A673 (cell line): ENCODE results near the gene EMILIN2. TPM values are rescaled to one million over a fixed set of nuclear protein-coding genes. Genes with fewer than 3 reads are reported as not detected.
"Not testable (repeated sequence)": the region's sequence is repeated elsewhere in the genome, so short reads cannot be mapped to it uniquely, and the experiment has no call there.

Experiments
- BruUV-seq: library from RNA; stranded (reverse); fragments of 400-500 nt; replicated peaks from 2 replicates; lab custom pipeline; 2021; lab: Mats Ljungman, UMichigan
- CTCF ChIA-PET: fragments of 300-600 bp; sonication (Branson Sonifier 250); formaldehyde crosslinking; loops from one replicate; lab custom pipeline; 2022; ENCODE audit warnings: antibody characterized with exemption; lab: Charles Lee
- POLR2A ChIA-PET: fragments of 300-600 bp; sonication (Branson Sonifier 250); formaldehyde crosslinking; loops from one replicate; lab custom pipeline; 2022; ENCODE audit warnings: antibody characterized with exemption; ENCODE audit not compliant: low non-redundant PET; lab: Charles Lee
- DNase-seq: peaks from one replicate; pipeline ENCODE4 v3.0.0-alpha.2; 2015; ENCODE audit warnings: low spot score
- H3K27ac ChIP-seq: fragments of 200-600 bp; sonication (generic); 2 replicates; pipeline ENCODE4 v1.5.1; 2016; ENCODE audit warnings: mixed run types, low read depth, mild to moderate bottlenecking, mixed read lengths, antibody characterized with exemption, low read length; ENCODE audit not compliant: poor library complexity, severe bottlenecking
- H3K27me3 ChIP-seq: fragments of 200-600 bp; sonication (generic); replicated peaks from 2 replicates; pipeline ENCODE4 v1.6.1; 2017; ENCODE audit warnings: mixed run types, low read depth, mild to moderate bottlenecking, mixed read lengths, antibody characterized with exemption, low read length; ENCODE audit not compliant: insufficient read depth, poor library complexity
- H3K36me3 ChIP-seq: fragments of 200-600 bp; sonication (generic); 2 replicates; pipeline ENCODE4 v1.6.1; 2016; ENCODE audit warnings: mixed run types, mild to moderate bottlenecking, mixed read lengths, antibody characterized with exemption, low read length; ENCODE audit not compliant: insufficient read depth, poor library complexity, severe bottlenecking
- H3K4me1 ChIP-seq: fragments of 200-600 bp; sonication (generic); 2 replicates; pipeline ENCODE4 v1.6.1; 2017; ENCODE audit warnings: mixed run types, mild to moderate bottlenecking, mixed read lengths, antibody characterized with exemption, low read length; ENCODE audit not compliant: insufficient read depth, poor library complexity, severe bottlenecking
- H3K4me3 ChIP-seq: fragments of 200-600 bp; sonication (generic); 2 replicates; pipeline ENCODE4 v1.5.1; 2016; ENCODE audit warnings: low read depth, mixed run types, mild to moderate bottlenecking, mixed read lengths, low read length; ENCODE audit not compliant: poor library complexity, severe bottlenecking
- H3K9me3 ChIP-seq: fragments of 200-600 bp; sonication (generic); 2 replicates; pipeline ENCODE4 v1.6.1; 2016; ENCODE audit warnings: mixed run types, low read depth, mild to moderate bottlenecking, mixed read lengths, antibody characterized with exemption, low read length; ENCODE audit not compliant: poor library complexity, severe bottlenecking
- CTCF ChIP-seq: fragments of 300-800, 200-600 bp; sonication (generic); conservative IDR thresholded peaks from 2 replicates; pipeline ENCODE4 v1.5.1; 2017; ENCODE audit warnings: low read depth, mild to moderate bottlenecking, antibody characterized with exemption, low read length, moderate library complexity, mixed read lengths
- EZH2 ChIP-seq: fragments of 200-600 bp; sonication (generic); IDR thresholded peaks from 2 replicates; pipeline ENCODE4 v1.6.1; 2017; ENCODE audit warnings: borderline replicate concordance, low read depth, mild to moderate bottlenecking, mixed read lengths, antibody characterized with exemption, low read length; ENCODE audit not compliant: poor library complexity, severe bottlenecking
- intact Hi-C: fragments of 100-400 bp; cut with micrococcal nuclease; formaldehyde crosslinking; loops from one replicate; pipeline ENCODE4 v1.10.0; 2022; ENCODE audit not compliant: unreplicated experiment
- total RNA-seq: library from RNA; stranded (reverse); gene quantifications from 2 replicates; pipeline ENCODE4 v1.2.3, GENCODE V29; 2021

The EMILIN2 gene
- total RNA-seq, 1 experiment from 2014 or later, result 23.4 TPM

DNA sequence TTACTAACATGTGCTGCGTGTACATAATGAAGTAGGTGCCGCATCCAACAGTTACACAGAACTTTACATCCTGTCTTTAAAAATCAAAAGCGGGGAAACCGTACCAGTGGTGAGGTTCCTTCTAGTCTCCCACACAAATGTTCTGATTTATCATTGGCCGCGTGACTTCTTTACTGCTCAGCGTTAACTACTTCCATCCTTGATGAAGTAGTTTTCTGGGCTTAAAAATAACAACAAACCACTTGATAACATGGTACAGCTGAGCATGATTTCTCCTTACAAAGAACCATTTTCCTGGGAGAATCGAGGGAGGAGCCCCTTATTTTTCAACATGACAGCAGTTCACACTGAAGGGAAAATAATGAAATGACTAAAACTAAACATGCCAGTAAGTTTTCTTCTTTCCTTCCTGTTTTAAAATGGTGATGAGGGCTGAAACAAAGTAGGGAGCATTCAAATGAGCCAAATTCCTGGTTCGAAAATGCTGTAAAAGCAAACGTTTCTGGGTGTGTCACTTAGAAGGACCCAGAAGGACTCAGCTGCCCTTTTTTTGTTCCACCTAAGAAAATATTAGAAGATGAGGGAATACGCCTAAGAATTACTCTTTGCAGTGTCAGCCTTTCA is 9.9 kb downstream of the EMILIN2 start:
- BruUV-seq, result no TSS peak
- Histone ChIP-seq H3K4me1 (peaks cover 10% of the 10 kb centered on the region), H3K9me3 (peaks cover 5% of the 10 kb centered on the region), H3K27me3 (no peaks in the 10 kb centered on the region), H3K27ac (no peak overlapping the region), H3K36me3 (no peaks in the 10 kb centered on the region), H3K4me3 (no peak overlapping the region)
- ChIA-PET POLR2A (no interaction called here), CTCF (no interaction called here)
- TF ChIP-seq CTCF (no peak), EZH2 (no peak)
- DNase-seq, result no peak
- intact Hi-C loops, result no loop called here

DNA sequence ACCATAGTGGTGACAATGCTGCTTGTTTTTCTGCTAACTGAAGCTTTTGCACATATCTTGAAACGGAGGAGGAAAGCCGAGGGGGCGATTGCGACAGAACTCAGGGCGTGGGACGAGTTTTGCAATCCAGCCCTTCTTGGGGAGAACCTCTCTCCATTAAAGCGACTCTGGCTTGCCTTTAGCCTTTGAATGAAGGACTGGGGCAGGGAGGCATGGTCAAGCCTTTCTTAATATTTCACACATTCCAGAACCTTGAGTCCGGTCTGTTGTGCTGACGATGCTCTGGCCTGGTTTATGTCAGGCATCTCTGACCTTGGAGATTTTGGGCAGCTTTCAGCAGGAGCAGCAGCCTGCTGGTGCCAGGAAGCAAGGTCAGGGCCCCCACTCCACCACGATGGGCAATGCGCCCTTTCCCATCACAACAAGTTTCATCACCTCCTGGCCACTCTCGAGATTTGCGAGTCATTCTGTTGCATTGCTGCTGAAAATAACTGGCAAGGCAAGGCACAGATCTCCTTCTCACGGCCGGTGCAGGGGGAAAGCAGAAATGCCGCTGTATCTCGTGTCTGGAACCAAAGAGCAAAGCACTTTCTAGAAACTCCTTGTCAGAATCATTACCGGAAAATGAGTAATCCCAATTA is 10.8 kb downstream of the EMILIN2 start:
- POLR2A ChIA-PET, result no interaction called here
- DNase-seq, result peak; percentile 36
- Histone ChIP-seq H3K9me3 (peaks cover 5% of the 10 kb centered on the region), H3K4me1 (peaks cover 10% of the 10 kb centered on the region), H3K27me3 (no peaks in the 10 kb centered on the region), H3K27ac (no peak overlapping the region), H3K36me3 (no peaks in the 10 kb centered on the region), H3K4me3 (no peak overlapping the region)
- CTCF ChIA-PET, result no interaction called here
- TF ChIP-seq CTCF (no peak), EZH2 (no peak)
- no TSS peak for BruUV-seq
- intact Hi-C loops, result no loop called here

- CTCF ChIA-PET, H3K4me3 ChIP-seq, intact Hi-C loops: not testable (repeated sequence)
Observed at GRCh38 chr18:2860397-2860796, 13.6 kb downstream of the EMILIN2 start.

DNA sequence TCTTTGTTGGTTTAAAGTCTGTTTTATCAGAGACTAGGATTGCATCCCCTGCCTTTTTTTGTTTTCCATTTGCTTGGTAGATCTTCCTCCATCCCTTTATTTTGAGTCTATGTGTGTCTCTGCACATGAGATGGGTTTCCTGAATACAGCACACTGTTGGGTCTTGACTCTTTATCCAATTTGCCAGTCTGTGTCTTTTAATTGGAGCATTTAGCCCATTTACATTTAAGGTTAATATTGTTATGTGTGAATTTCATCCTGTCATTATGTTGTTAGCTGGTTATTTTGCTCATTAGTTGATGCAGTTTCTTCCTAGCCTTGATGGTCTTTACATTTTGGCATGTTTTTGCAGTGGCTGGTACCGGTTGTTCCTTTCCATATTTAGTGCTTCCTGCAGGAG is 17.2 kb downstream of the EMILIN2 start:
- H3K36me3 ChIP-seq, POLR2A ChIA-PET, CTCF ChIA-PET, H3K9me3 ChIP-seq, H3K27ac ChIP-seq, H3K4me1 ChIP-seq, BruUV-seq, DNase-seq, intact Hi-C loops, H3K4me3 ChIP-seq, H3K27me3 ChIP-seq: not testable (repeated sequence)

More at GRCh38 chr18:2860397-2860796, 13.6 kb downstream of the EMILIN2 start:
- POLR2A ChIA-PET, H3K4me1 ChIP-seq, DNase-seq, H3K27me3 ChIP-seq, H3K9me3 ChIP-seq, H3K36me3 ChIP-seq, BruUV-seq, H3K27ac ChIP-seq: not testable (repeated sequence)

GRCh38 chr18:2866465-2866864 is 19.7 kb downstream of the EMILIN2 start:
- POLR2A ChIA-PET, intact Hi-C loops, H3K27me3 ChIP-seq, DNase-seq, BruUV-seq, H3K36me3 ChIP-seq, H3K4me1 ChIP-seq, H3K4me3 ChIP-seq, CTCF ChIA-PET, H3K9me3 ChIP-seq, H3K27ac ChIP-seq: not testable (repeated sequence)
